PC-3 (cell line): ENCODE measurements around the gene MBNL3. TPM values are rescaled to one million over a fixed set of nuclear protein-coding genes. Genes with fewer than 3 reads are reported as not detected.

Source experiments
- ATAC-seq: fragments of 200-7000 bp; cut with Tn5 transposase; 2 replicates; pipeline ENCODE4 v1.9.1; 2020; ENCODE audit warnings: mild to moderate bottlenecking, moderate library complexity
- BruUV-seq: library from RNA; stranded (reverse); fragments of 400-500 nt; replicated peaks from 2 replicates; lab custom pipeline; 2021; lab: Mats Ljungman, UMichigan
- CTCF ChIA-PET: fragments of 300-600 bp; sonication (Branson Sonifier 250); formaldehyde crosslinking; loops from one replicate; lab custom pipeline; 2022; ENCODE audit warnings: antibody characterized with exemption; lab: Charles Lee
- POLR2A ChIA-PET: fragments of 300-600 bp; sonication (Branson Sonifier 250); formaldehyde crosslinking; loops from one replicate; lab custom pipeline; 2022; ENCODE audit warnings: antibody characterized with exemption; ENCODE audit not compliant: unreplicated experiment; lab: Charles Lee
- DNase-seq: peaks from one replicate; pipeline ENCODE4 v3.0.0-alpha.2; 2015
- H2AFZ ChIP-seq: fragments of 300-600 bp; sonication (generic); 2 replicates; pipeline ENCODE4 v1.6.0; 2016; ENCODE audit warnings: antibody characterized with exemption, low read length
- H3F3A ChIP-seq: fragments of 300-600 bp; sonication (generic); one replicate; pipeline ENCODE4 v1.6.0; 2017; ENCODE audit warnings: antibody characterized with exemption, low read length, control low read depth, mild to moderate bottlenecking; ENCODE audit not compliant: unreplicated experiment
- H3K27ac ChIP-seq: fragments of 300-600 bp; sonication (generic); 2 replicates; pipeline ENCODE4 v1.5.1; 2016; ENCODE audit warnings: mild to moderate bottlenecking, low read length
- H3K27me3 ChIP-seq: fragments of 300-600 bp; sonication (generic); 2 replicates; pipeline ENCODE4 v1.6.1; 2016; ENCODE audit warnings: low read length, mixed read lengths
- H3K36me3 ChIP-seq: fragments of 300-600 bp; sonication (generic); 2 replicates; pipeline ENCODE4 v1.6.1; 2016; ENCODE audit warnings: low read depth, mixed run types, low read length, mixed read lengths
- H3K4me1 ChIP-seq: fragments of 300-600 bp; sonication (generic); 2 replicates; pipeline ENCODE4 v1.5.1; 2016; ENCODE audit warnings: low read length; ENCODE audit not compliant: insufficient read depth
- H3K4me2 ChIP-seq: fragments of 300-600 bp; sonication (generic); 2 replicates; pipeline ENCODE4 v1.6.0; 2016; ENCODE audit warnings: low read length
- H3K4me3 ChIP-seq: fragments of 300-600 bp; sonication (generic); 2 replicates; pipeline ENCODE4 v1.5.1; 2016; ENCODE audit warnings: mild to moderate bottlenecking, low read length, mixed read lengths
- H3K79me2 ChIP-seq: fragments of 300-600 bp; sonication (generic); 2 replicates; pipeline ENCODE4 v1.6.1; 2017; ENCODE audit warnings: low read length, mixed read lengths
- H3K9ac ChIP-seq: fragments of 300-600 bp; sonication (generic); 2 replicates; pipeline ENCODE4 v1.6.0; 2016; ENCODE audit warnings: mild to moderate bottlenecking, low read length
- H3K9me2 ChIP-seq: fragments of 300-600 bp; sonication (generic); replicated peaks from 2 replicates; pipeline ENCODE4 v1.6.1; 2016; ENCODE audit warnings: mixed run types, low read length, mixed read lengths
- H3K9me3 ChIP-seq: fragments of 300-600 bp; sonication (generic); 2 replicates; pipeline ENCODE4 v1.6.1; 2016; ENCODE audit warnings: low read length, mixed read lengths
- H4K20me1 ChIP-seq: fragments of 300-600 bp; sonication (generic); 2 replicates; pipeline ENCODE4 v1.6.1; 2016; ENCODE audit warnings: low read length, mixed read lengths
- EZH2 ChIP-seq: fragments of 300-600 bp; sonication (generic); IDR thresholded peaks from one replicate; pipeline ENCODE4 v1.6.1; 2017; ENCODE audit warnings: antibody characterized with exemption, mild to moderate bottlenecking, low read length; ENCODE audit not compliant: unreplicated experiment
- EZH2phosphoT487 ChIP-seq: fragments of 300-600 bp; sonication (generic); IDR thresholded peaks from 2 replicates; pipeline ENCODE4 v1.6.1; 2018; ENCODE audit warnings: mild to moderate bottlenecking, antibody characterized with exemption, low read length, borderline replicate concordance
- intact Hi-C: fragments of 100-400 bp; cut with micrococcal nuclease; formaldehyde crosslinking; loops from 2 replicates; pipeline ENCODE4 v1.9.0; 2023
- total RNA-seq: library from RNA; depleted of rRNA; stranded (reverse); fragments of >200 nt; gene quantifications from 2 replicates; pipeline ENCODE4 v1.2.3, GENCODE V29; 2014
- TF ChIP-seq, protein P1 (sequence below): fragments of 300-600 bp; sonication (generic); conservative IDR thresholded peaks from 2 replicates; pipeline ENCODE4 v1.5.1; 2017; ENCODE audit warnings: antibody characterized with exemption, low read depth, mild to moderate bottlenecking, low read length

Gene MBNL3
- total RNA-seq, 1 experiment from 2014 or later: 4.4 TPM

DNA sequence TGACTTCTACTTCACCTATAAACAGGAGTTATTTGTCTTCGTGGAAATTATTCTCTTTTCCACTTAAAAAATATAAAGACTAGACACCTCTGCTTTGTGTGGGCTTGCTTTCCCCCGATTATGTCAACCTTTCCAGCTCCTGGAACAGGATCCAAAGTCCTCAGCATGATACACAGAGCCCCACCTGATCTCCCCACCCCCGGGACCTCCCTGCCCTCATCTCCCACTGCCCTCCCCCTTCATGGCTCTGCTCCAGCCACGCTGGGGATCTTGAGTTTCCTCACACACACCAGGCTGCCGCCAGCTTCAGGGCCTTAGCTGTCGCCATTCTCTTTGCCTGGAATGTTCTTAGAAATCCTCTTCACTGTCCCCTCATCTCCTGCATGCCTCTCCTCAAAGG lies 55.3 kb downstream of the MBNL3 start:
- Histone ChIP-seq H3K4me3 (no peak overlapping the region), H3K4me1 (peaks cover 4% of the 10 kb centered on the region; the same call in 1 of the 2 replicates), H3K4me2 (no peak overlapping the region), H3K9me2 (no peaks in the 10 kb centered on the region), H3K9ac (no peak overlapping the region), H3K27me3 (no peaks in the 10 kb centered on the region), H3K79me2 (no peaks in the 10 kb centered on the region), H4K20me1 (no peaks in the 10 kb centered on the region), H3F3A (no peaks in the 10 kb centered on the region), H3K36me3 (no peaks in the 10 kb centered on the region), H2AFZ (no peak overlapping the region), H3K27ac (no peak overlapping the region), H3K9me3 (no peaks in the 10 kb centered on the region)
- DNase-seq (no peak), ATAC-seq (no peak)
- ChIA-PET CTCF (no interaction called here), POLR2A (no interaction called here)
- intact Hi-C loops: no loop called here
- no TSS peak for BruUV-seq
- TF ChIP-seq EZH2: no peak
- TF ChIP-seq EZH2phosphoT487: no peak
- TF ChIP-seq, protein P1, sequence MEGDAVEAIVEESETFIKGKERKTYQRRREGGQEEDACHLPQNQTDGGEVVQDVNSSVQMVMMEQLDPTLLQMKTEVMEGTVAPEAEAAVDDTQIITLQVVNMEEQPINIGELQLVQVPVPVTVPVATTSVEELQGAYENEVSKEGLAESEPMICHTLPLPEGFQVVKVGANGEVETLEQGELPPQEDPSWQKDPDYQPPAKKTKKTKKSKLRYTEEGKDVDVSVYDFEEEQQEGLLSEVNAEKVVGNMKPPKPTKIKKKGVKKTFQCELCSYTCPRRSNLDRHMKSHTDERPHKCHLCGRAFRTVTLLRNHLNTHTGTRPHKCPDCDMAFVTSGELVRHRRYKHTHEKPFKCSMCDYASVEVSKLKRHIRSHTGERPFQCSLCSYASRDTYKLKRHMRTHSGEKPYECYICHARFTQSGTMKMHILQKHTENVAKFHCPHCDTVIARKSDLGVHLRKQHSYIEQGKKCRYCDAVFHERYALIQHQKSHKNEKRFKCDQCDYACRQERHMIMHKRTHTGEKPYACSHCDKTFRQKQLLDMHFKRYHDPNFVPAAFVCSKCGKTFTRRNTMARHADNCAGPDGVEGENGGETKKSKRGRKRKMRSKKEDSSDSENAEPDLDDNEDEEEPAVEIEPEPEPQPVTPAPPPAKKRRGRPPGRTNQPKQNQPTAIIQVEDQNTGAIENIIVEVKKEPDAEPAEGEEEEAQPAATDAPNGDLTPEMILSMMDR: no peak

- intact Hi-C loops: no loop called here
- no peaks in the 10 kb centered on the region for H3K9me2 ChIP-seq
- ATAC-seq: no peak
- no peaks in the 10 kb centered on the region for H3K9me3 ChIP-seq
- no peak overlapping the region for H2AFZ ChIP-seq
- ChIA-PET POLR2A (no interaction called here), CTCF (no interaction called here)
- peaks cover 4% of the 10 kb centered on the region; the same call in 1 of the 2 replicates for H3K4me1 ChIP-seq
- H3K27me3 ChIP-seq: no peaks in the 10 kb centered on the region
- no peaks in the 10 kb centered on the region for H3K79me2 ChIP-seq
- no peak overlapping the region for H3K27ac ChIP-seq
- no peaks in the 10 kb centered on the region for H3K36me3 ChIP-seq
- TF ChIP-seq, protein P1: no peak
- no peak for TF ChIP-seq EZH2
- TF ChIP-seq EZH2phosphoT487: no peak
- H4K20me1 ChIP-seq: no peaks in the 10 kb centered on the region
- no TSS peak for BruUV-seq
- no peak overlapping the region for H3K4me2 ChIP-seq
- H3K4me3 ChIP-seq: no peak overlapping the region
- DNase-seq: no peak
- H3K9ac ChIP-seq: no peak overlapping the region
- no peaks in the 10 kb centered on the region for H3F3A ChIP-seq
Observed at GRCh38 chrX:132433001-132433400, 55.8 kb downstream of the MBNL3 start.

DNA sequence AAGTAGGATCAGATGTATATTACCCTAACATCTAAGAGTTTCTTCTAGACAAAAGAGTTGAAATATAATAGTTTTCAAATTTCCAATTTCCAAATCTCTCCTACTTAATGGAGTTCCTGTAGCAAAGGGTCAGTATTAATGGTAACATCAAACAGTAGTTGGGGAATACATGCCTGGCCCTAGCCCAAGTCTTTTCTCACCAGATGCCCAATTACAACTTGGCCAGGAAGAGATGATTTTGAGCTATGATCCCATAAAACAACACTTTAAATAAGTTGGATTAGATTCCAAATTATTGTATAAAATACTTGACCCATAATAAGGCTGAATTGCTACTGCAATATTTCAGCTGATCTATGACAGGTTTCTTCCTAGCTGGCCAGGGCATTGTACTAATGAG lies 59.9 kb downstream of the MBNL3 start:
- intact Hi-C loops: no loop called here
- ChIA-PET POLR2A (no interaction called here), CTCF (no interaction called here)

More for the DNA sequence above, 59.9 kb downstream of the MBNL3 start:
- H3K4me1 ChIP-seq: peaks cover 22% of the 10 kb centered on the region
- BruUV-seq: no TSS peak
- H3K9me2 ChIP-seq: no peaks in the 10 kb centered on the region
- H3K4me3 ChIP-seq: no peak overlapping the region
- no peak for DNase-seq
- no peaks in the 10 kb centered on the region for H3F3A ChIP-seq
- no peak overlapping the region for H3K4me2 ChIP-seq
- no peaks in the 10 kb centered on the region for H3K79me2 ChIP-seq
- H4K20me1 ChIP-seq: no peaks in the 10 kb centered on the region
- H3K9me3 ChIP-seq: no peaks in the 10 kb centered on the region
- no peak overlapping the region for H2AFZ ChIP-seq
- no peaks in the 10 kb centered on the region for H3K27me3 ChIP-seq
- no peak overlapping the region for H3K27ac ChIP-seq
- no peak overlapping the region for H3K9ac ChIP-seq
- no peak for ATAC-seq
- TF ChIP-seq, protein P1: no peak
- no peak for TF ChIP-seq EZH2
- TF ChIP-seq EZH2phosphoT487: no peak
- no peaks in the 10 kb centered on the region for H3K36me3 ChIP-seq
